ENCODE measurements around the gene NACC2.

The NACC2 gene

GRCh38 chr9:136008693-136008997 lies 86.4 kb downstream of the NACC2 start:
- 0 out of 2 replicates have a peak, but pooled peaks cover 2% of the 10 kb centered on the region for H3F3A ChIP-seq (ENCODE audit: control insufficient read depth, insufficient read depth)
- H3K4me1 ChIP-seq (ENCODE audit: control insufficient read depth, low read length): peaks cover 19% of the 10 kb centered on the region
- no peaks in the 10 kb centered on the region for H3K79me2 ChIP-seq (ENCODE audit: control insufficient read depth, low read length)
- H3K4me2 ChIP-seq (ENCODE audit: low read length): no peak overlapping the region
- TF ChIP-seq EZH2phosphoT487 (IDR thresholded peaks at IDR 0.05; ENCODE audit: borderline replicate concordance, low read length) (no peak), CTCF (IDR thresholded peaks at IDR 0.05; ENCODE audit: low read depth, low read length, poor library complexity, severe bottlenecking) (no peak)
- no peaks in the 10 kb centered on the region for H3K9me3 ChIP-seq (ENCODE audit: control insufficient read depth, insufficient read depth, low read length)
- 0 out of 2 replicates have a peak, but pooled peaks cover 4% of the 10 kb centered on the region for H3K36me3 ChIP-seq (ENCODE audit: control insufficient read depth, low read length)
- no peaks in the 10 kb centered on the region for H3K27me3 ChIP-seq (ENCODE audit: control insufficient read depth, low read length)
- H3K9me2 ChIP-seq (replicated peaks; ENCODE audit: control insufficient read depth, low read length): no peaks in the 10 kb centered on the region
- no peaks in the 10 kb centered on the region for H4K20me1 ChIP-seq (ENCODE audit: control insufficient read depth, insufficient read depth, low read depth, low read length)
- H3K27ac ChIP-seq (ENCODE audit: low read depth, low read length): no peak overlapping the region
- no peak overlapping the region for H3K4me3 ChIP-seq (ENCODE audit: low read length)

GRCh38 chr9:136007934-136008692 lies 87.0 kb downstream of the NACC2 start:
- TF ChIP-seq EZH2phosphoT487 (IDR thresholded peaks at IDR 0.05; ENCODE audit: borderline replicate concordance, low read length) (no peak), CTCF (IDR thresholded peaks at IDR 0.05; ENCODE audit: low read depth, low read length, poor library complexity, severe bottlenecking) (no peak)
- H3K4me1 ChIP-seq (ENCODE audit: control insufficient read depth, low read length): peaks cover 14% of the 10 kb centered on the region
- no peak overlapping the region for H3K4me2 ChIP-seq (ENCODE audit: low read length)
- no peaks in the 10 kb centered on the region for H3K79me2 ChIP-seq (ENCODE audit: control insufficient read depth, low read length)
- H3K27ac ChIP-seq (ENCODE audit: low read depth, low read length): no peak overlapping the region
- no peaks in the 10 kb centered on the region for H3K27me3 ChIP-seq (ENCODE audit: control insufficient read depth, low read length)
- H3K36me3 ChIP-seq (ENCODE audit: control insufficient read depth, low read length): 0 out of 2 replicates have a peak, but pooled peaks cover 4% of the 10 kb centered on the region
- H3K9me2 ChIP-seq (replicated peaks; ENCODE audit: control insufficient read depth, low read length): no peaks in the 10 kb centered on the region
- no peaks in the 10 kb centered on the region for H3K9me3 ChIP-seq (ENCODE audit: control insufficient read depth, insufficient read depth, low read length)
- H3F3A ChIP-seq (ENCODE audit: control insufficient read depth, insufficient read depth): 0 out of 2 replicates have a peak, but pooled peaks cover 2% of the 10 kb centered on the region
- no peaks in the 10 kb centered on the region for H4K20me1 ChIP-seq (ENCODE audit: control insufficient read depth, insufficient read depth, low read depth, low read length)
- H3K4me3 ChIP-seq (ENCODE audit: low read length): no peak overlapping the region

- Histone ChIP-seq H3K4me3 (ENCODE audit: low read length) (no peak overlapping the region), H3K4me2 (ENCODE audit: low read length) (no peak overlapping the region), H3K27ac (ENCODE audit: low read depth, low read length) (no peak overlapping the region), H3K9me3 (ENCODE audit: control insufficient read depth, insufficient read depth, low read length) (no peaks in the 10 kb centered on the region), H4K20me1 (ENCODE audit: control insufficient read depth, insufficient read depth, low read depth, low read length) (no peaks in the 10 kb centered on the region), H3K4me1 (ENCODE audit: control insufficient read depth, low read length) (peaks cover 7% of the 10 kb centered on the region), H3K27me3 (ENCODE audit: control insufficient read depth, low read length) (no peaks in the 10 kb centered on the region), H3F3A (ENCODE audit: control insufficient read depth, insufficient read depth) (0 out of 2 replicates have a peak, but pooled peaks cover 2% of the 10 kb centered on the region), H3K79me2 (ENCODE audit: control insufficient read depth, low read length) (no peaks in the 10 kb centered on the region), H3K9me2 (replicated peaks; ENCODE audit: control insufficient read depth, low read length) (no peaks in the 10 kb centered on the region), H3K36me3 (ENCODE audit: control insufficient read depth, low read length) (0 out of 2 replicates have a peak, but pooled peaks cover 4% of the 10 kb centered on the region)
- no peak for TF ChIP-seq CTCF (IDR thresholded peaks at IDR 0.05; ENCODE audit: low read depth, low read length, poor library complexity, severe bottlenecking)
- TF ChIP-seq EZH2phosphoT487 (IDR thresholded peaks at IDR 0.05; ENCODE audit: borderline replicate concordance, low read length): no peak
These were observed 87.7 kb downstream of the NACC2 start for GRCh38 chr9:136007276-136007933.

Data from DOHH2 (cell line).